Pancreas (tissue), 10 donors: ENCODE data around the gene GRIN2A. TPM values are rescaled to one million over a fixed set of nuclear protein-coding genes. Genes with fewer than 3 reads are reported as not detected.

Experiments used
- ATAC-seq, 4 donors: fragments of 200-7000 bp; cut with Tn5 transposase; one replicate each; pipeline versions ENCODE4 v1.8.0 to v1.9.1; 2020; ENCODE audit warnings: mild to moderate bottlenecking in 4 of 4, moderate library complexity in 4 of 4
- DNase-seq, 6 donors: peaks; one replicate each; pipeline ENCODE4 v3.0.0-alpha.2; 2020
- FAIRE-seq: peaks from 2 replicates; lab custom pipeline; 2012; peaks lifted over from hg19 to GRCh38; lab: Jason Lieb, UNC
- H3K27ac ChIP-seq, 4 donors: fragments of 200-600 bp; sonication (generic); 1 replicate in 3 of 4; 2 replicates in 1 of 4; pipeline versions ENCODE4 v1.5.0 to v1.8.0; 2020
- H3K27me3 ChIP-seq, 4 donors: fragments of 200-600 bp; one replicate each; pipeline ENCODE4 v1.8.0; 2021
- H3K36me3 ChIP-seq, 3 donors: fragments of 200-600 bp; sonication (generic) in 1 of 3; one replicate each; pipeline versions ENCODE4 v1.5.0 to v1.8.0; 2020 to 2021
- H3K4me1 ChIP-seq, 3 donors: fragments of 200-600 bp; one replicate each; pipeline ENCODE4 v1.8.0; 2021
- H3K4me3 ChIP-seq, 4 donors: fragments of 200-600 bp; sonication (generic) in 2 of 4; one replicate each; pipeline versions ENCODE4 v1.5.0 to v1.8.0; 2020 to 2021
- H3K9me3 ChIP-seq, 4 donors: fragments of 200-600 bp; one replicate each; pipeline ENCODE4 v1.8.0; 2021
- CTCF ChIP-seq, 4 donors: fragments of 200-600 bp; sonication (generic) in 3 of 4; IDR thresholded peaks; one replicate each; pipeline versions ENCODE4 v1.5.0 to v1.8.0; 2021; ENCODE audit warnings: antibody characterized with exemption in 4 of 4
- WGBS, 2 donors: extraction: QIAGEN DNeasy Blood & Tissue Kit; methylation state at CpG; one replicate each; pipeline ENCODE4 v1.1.7; 2013; 5-methylcytosine and 5-hydroxymethylcytosine counted together
- intact Hi-C, 3 donors: fragments of 100-400 bp; cut with DNase I; formaldehyde crosslinking; loops; one replicate each; pipeline versions ENCODE4 v1.11.1 to v1.14.2; 2022
- polyA plus RNA-seq, 2 donors: library from polyadenylated mRNA; stranded (reverse); fragments of 200-250 nt; gene quantifications; one replicate each; pipeline ENCODE4 v1.2.3, GENCODE V29; 2013
- total RNA-seq, 6 donors: library from RNA; stranded (reverse); fragmentation: NEBNext Ultra II Directional in 4 of 6; extraction: Animal tissue kit (Norgen Biotek cat#: 25700) in 4 of 6; gene quantifications; one replicate each; pipeline versions ENCODE4 v1.2.1 to v1.2.4, GENCODE V29; 2021 to 2023
- donor health status: healthy with polysubstance abuse.
- donor health status: DM: no; HTN: no; CAD: no; lungs with moderate emphysema.
- donor health status: DM: no; HTN: no; CAD: no.
- donor health status: control.
- donor health status: control.
- donor health status: Bipolar disorder and iron deficiency.
- donor health status: DM: yes; HTN: yes; CAD: no.
- donor health status: DM: no; HTN: no; CAD: no.
- donor health status: DM: no; HTN: no; CAD: no.
- donor health status: DM: yes; HTN: yes; CAD: no.

The GRIN2A gene
- total and polyA plus RNA-seq, 8 donors: 0.09 to 2.2 (median 0.32) TPM

- no peak for FAIRE-seq
- no peak for DNase-seq
- 57 to 58% methylated on average over 15 of the region's 15 CpGs for WGBS, 2 donors
- H3K27ac ChIP-seq: no peak overlapping the region
- ATAC-seq: no peak
- H3K36me3 ChIP-seq: no peaks in the 10 kb centered on the region
- no peaks in the 10 kb centered on the region for H3K4me1 ChIP-seq
- peaks cover 0 to 2% (median 0%) of the 10 kb centered on the region in 4 donors for H3K27me3 ChIP-seq
- TF ChIP-seq CTCF (IDR thresholded peaks at IDR 0.05): no peak
- no peak overlapping the region for H3K4me3 ChIP-seq
- no peaks in the 10 kb centered on the region for H3K9me3 ChIP-seq
- intact Hi-C loops: no loop called here
Measured at GRCh38 chr16:10218490-10219206, 36.4 kb upstream of the GRIN2A start.

- no peak for DNase-seq
- H3K27ac ChIP-seq: no peak overlapping the region
- no peak for FAIRE-seq
- no peaks in the 10 kb centered on the region for H3K36me3 ChIP-seq
- intact Hi-C loops: no loop called here
- no peak for TF ChIP-seq CTCF (IDR thresholded peaks at IDR 0.05)
- H3K4me1 ChIP-seq: no peaks in the 10 kb centered on the region
- H3K9me3 ChIP-seq: no peaks in the 10 kb centered on the region
- no peak for ATAC-seq
- no peaks in the 10 kb centered on the region for H3K27me3 ChIP-seq
- 56 to 63% methylated on average over 4 of the region's 4 CpGs for WGBS, 2 donors
- no peak overlapping the region for H3K4me3 ChIP-seq
Measured at GRCh38 chr16:10213748-10214147, 31.5 kb upstream of the GRIN2A start.

- H3K36me3 ChIP-seq: no peaks in the 10 kb centered on the region
- ATAC-seq (no peak), FAIRE-seq (no peak), DNase-seq (no peak)
- no peak overlapping the region for H3K4me3 ChIP-seq
- H3K27ac ChIP-seq: no peak overlapping the region
- intact Hi-C loops: no loop called here
- no peaks in the 10 kb centered on the region for H3K9me3 ChIP-seq
- H3K27me3 ChIP-seq: no peaks in the 10 kb centered on the region
- H3K4me1 ChIP-seq: no peaks in the 10 kb centered on the region
- TF ChIP-seq CTCF (IDR thresholded peaks at IDR 0.05): no peak
- WGBS, 2 donors: 42 to 46% methylated on average over 6 of the region's 6 CpGs
Measured at GRCh38 chr16:10210944-10211343, 28.7 kb upstream of the GRIN2A start.

GRCh38 chr16:10206865-10207264 lies 24.6 kb upstream of the GRIN2A start:
- no peak for ATAC-seq
- no peak overlapping the region for H3K27ac ChIP-seq
- H3K4me3 ChIP-seq: no peak overlapping the region
- H3K4me1 ChIP-seq: no peaks in the 10 kb centered on the region
- H3K27me3 ChIP-seq: no peaks in the 10 kb centered on the region
- no peak for FAIRE-seq
- H3K9me3 ChIP-seq: no peaks in the 10 kb centered on the region
- no peaks in the 10 kb centered on the region for H3K36me3 ChIP-seq
- intact Hi-C loops: no loop called here
- 72 to 91% methylated on average over 3 of the region's 3 CpGs for WGBS, 2 donors
- no peak for DNase-seq
- TF ChIP-seq CTCF (IDR thresholded peaks at IDR 0.05): no peak

- Histone ChIP-seq H3K36me3 (no peaks in the 10 kb centered on the region), H3K4me1 (no peaks in the 10 kb centered on the region), H3K4me3 (no peak overlapping the region), H3K27me3 (no peaks in the 10 kb centered on the region), H3K27ac (no peak overlapping the region), H3K9me3 (no peaks in the 10 kb centered on the region)
- intact Hi-C loops: no loop called here
- TF ChIP-seq CTCF (IDR thresholded peaks at IDR 0.05): no peak
- WGBS, 2 donors: 68 to 74% methylated on average over 1 of the region's 1 CpG
- no peak for FAIRE-seq
- ATAC-seq: no peak
- no peak for DNase-seq
Measured at GRCh38 chr16:10206215-10206614, 24.0 kb upstream of the GRIN2A start.
